Fibroblast of skin of scalp (primary cell): ENCODE results near the gene CNN2.
A peak's percentile ranks its signal among the peaks of the same experiment; 100 is the strongest.

ENCODE experiments used
- DNase-seq: peaks from one replicate; pipeline ENCODE4 v3.0.0-alpha.2; 2013

CNN2 gene

DNA sequence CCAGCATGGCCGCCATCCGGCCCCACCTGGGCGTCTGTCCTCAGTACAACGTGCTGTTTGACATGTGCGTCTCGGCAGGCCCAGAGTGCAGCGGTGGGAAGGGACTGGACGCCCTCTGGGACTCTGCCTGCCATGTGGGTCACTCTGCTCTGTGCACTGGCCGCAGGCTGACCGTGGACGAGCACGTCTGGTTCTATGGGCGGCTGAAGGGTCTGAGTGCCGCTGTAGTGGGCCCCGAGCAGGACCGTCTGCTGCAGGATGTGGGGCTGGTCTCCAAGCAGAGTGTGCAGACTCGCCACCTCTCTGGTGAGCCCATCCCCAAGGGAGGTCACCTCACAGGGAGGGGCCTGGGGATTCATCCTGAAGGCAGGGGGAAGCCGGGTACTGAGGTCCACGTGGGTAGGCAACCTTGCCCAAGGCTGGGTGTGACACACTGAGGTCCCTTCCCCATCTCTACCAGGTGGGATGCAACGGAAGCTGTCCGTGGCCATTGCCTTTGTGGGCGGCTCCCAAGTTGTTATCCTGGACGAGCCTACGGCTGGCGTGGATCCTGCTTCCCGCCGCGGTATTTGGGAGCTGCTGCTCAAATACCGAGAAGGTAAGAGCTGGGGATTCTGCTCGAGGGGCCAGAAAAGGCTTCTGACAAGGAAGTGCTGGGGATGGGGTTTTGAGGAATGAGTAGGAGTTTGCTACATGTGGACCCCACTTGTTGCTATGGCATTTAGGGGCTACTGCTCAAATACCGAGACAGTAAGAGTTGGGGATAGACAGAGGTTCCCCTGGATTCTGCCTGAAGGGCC lies 24.8 kb downstream of the CNN2 start:
- DNase-seq: no peak

DNA sequence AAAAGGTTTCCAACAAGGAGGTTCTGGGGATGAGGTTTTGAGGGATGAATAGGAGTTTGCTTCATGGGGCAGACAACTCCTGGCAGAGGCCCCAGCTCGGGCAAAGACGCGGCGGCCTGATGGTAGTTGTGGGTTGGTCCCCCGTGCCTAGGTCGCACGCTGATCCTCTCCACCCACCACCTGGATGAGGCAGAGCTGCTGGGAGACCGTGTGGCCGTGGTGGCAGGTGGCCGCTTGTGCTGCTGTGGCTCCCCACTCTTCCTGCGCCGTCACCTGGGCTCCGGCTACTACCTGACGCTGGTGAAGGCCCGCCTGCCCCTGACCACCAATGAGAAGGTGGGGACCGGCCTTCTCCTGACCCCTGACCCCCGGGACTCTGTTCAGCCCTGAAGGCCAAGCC lies 25.4 kb downstream of the CNN2 start:
- DNase-seq: no peak

GRCh38 chr19:1052349-1052975 lies 26.1 kb downstream of the CNN2 start:
- DNase-seq: no peak

GRCh38 chr19:1053176-1054101 lies 27.0 kb downstream of the CNN2 start:
- DNase-seq: no peak

GRCh38 chr19:1054102-1055027 lies 28.0 kb downstream of the CNN2 start:
- DNase-seq: no peak

GRCh38 chr19:1055028-1055425 lies 28.6 kb downstream of the CNN2 start:
- DNase-seq: no peak

- no peak for DNase-seq
These were observed 29.6 kb downstream of the CNN2 start for GRCh38 chr19:1055886-1056620.

- peak; percentile 52 for DNase-seq
These were observed 30.9 kb downstream of the CNN2 start for GRCh38 chr19:1057176-1057855.

DNA sequence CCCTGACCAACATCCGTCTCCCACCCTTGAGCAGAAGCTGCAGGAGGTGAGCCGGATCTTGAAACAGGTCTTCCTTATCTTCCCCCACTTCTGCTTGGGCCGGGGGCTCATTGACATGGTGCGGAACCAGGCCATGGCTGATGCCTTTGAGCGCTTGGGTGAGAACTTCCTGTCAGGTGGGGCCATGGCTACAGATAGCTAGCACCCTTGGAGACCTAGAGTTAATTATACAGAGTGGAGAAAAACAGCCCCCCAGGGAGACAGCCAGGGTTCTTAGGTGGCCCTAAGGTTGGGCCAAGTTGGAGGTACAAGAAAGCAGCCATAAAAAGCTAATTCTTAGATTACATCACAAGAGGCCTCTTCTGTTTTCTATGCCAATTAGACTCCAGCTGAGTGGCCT lies 31.7 kb downstream of the CNN2 start:
- DNase-seq: no peak

DNA sequence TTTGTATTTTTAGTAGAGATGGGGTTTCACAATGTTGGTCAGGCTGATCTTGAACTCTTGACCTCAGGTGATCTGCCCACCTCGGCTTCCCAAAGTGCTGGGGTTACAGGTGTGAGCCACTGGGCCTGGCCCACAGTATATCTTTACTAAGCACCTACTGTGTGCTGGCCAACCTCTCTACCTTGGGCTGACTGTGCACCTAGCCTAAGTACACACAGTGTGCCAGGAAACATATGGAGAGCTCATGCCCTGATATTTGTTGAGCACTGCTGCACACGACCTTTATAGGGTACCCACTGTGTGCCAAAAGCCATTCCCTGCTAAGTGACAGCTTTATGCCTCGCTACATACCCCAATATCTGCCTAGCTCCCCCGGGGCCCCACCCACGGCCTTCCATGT lies 34.3 kb downstream of the CNN2 start:
- DNase-seq: no peak

DNA sequence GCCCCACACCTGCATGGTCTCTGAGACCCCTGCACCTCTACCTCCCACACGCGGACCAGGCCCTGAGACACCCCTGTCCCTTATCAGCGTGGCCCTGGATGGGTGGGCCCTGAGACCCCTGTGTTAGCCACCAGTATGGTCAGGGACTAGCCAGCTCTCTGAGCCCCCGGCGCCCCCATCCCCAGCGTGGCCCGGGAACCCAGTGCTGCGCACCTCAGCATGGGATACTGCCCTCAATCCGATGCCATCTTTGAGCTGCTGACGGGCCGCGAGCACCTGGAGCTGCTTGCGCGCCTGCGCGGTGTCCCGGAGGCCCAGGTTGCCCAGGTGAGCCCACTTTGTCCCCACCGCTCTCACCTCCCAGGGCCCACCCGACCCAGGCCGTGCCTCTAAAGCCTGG lies 35.6 kb downstream of the CNN2 start:
- DNase-seq: no peak

- no peak for DNase-seq
These were observed 36.1 kb downstream of the CNN2 start for GRCh38 chr19:1062387-1063029.

DNA sequence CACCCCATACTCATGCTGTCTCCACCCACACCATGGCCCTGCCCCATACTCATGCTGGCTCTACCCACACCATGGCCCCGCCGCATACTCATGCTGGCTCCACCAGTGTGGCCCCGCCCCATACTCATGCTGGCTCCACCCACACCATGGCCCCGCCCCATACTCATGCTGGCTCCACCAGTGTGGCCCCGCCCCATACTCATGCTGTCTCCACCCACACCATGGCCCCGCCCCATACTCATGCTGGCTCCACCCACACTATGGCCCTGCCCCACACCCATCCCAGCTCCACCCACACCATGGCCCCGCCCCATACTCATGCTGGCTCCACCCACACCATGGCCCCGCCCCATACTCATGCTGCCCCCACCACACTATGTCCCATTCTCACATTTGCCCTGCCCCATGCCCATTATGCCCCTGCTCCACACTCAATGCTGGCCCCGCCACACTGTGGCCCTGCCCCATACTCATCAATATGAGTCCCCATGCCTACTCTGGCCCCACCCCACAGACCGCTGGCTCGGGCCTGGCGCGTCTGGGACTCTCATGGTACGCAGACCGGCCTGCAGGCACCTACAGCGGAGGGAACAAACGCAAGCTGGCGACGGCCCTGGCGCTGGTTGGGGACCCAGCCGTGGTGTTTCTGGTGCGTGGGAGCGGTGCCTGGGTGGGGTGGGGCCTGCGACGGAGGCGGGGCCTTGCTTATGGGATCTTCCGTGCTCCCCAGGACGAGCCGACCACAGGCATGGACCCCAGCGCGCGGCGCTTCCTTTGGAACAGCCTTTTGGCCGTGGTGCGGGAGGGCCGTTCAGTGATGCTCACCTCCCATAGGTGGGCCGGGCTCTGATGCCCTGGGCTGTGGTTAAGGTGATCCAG lies 36.9 kb downstream of the CNN2 start:
- no peak for DNase-seq

GRCh38 chr19:1063909-1064660 lies 37.7 kb downstream of the CNN2 start:
- no peak for DNase-seq

- DNase-seq: peak; percentile 54
These were observed 38.5 kb downstream of the CNN2 start for GRCh38 chr19:1064661-1065605.

GRCh38 chr19:1065606-1066109 lies 39.2 kb downstream of the CNN2 start:
- DNase-seq: no peak

- DNase-seq: no peak
These were observed 39.9 kb downstream of the CNN2 start for GRCh38 chr19:1066251-1066747.
